ENCODE data around the gene SYNRG.

GRCh38 chr17:37506678-37507077 is 102.5 kb downstream of the SYNRG start:
- TF ChIP-seq GATA2 (IDR thresholded peaks at IDR 0.05; ENCODE audit: low read depth, low read length), result no peak
- no peak for TF ChIP-seq GATA3 (IDR thresholded peaks at IDR 0.05; ENCODE audit: low read depth, low read length)

Data from SH-SY5Y (cell line).